KOPT-K1 (cell line): ENCODE measurements around the gene GPHN.

Experiments used
- H3K27ac ChIP-seq: fragments of 200-600 bp; sonication (generic); 2 replicates; pipeline ENCODE4 v1.5.1; 2016; ENCODE audit warnings: antibody characterized with exemption, mild to moderate bottlenecking, low read depth, low read length; ENCODE audit not compliant: poor library complexity, severe bottlenecking
- H3K36me3 ChIP-seq: fragments of 200-600 bp; sonication (generic); 2 replicates; pipeline ENCODE4 v1.5.1; 2017; ENCODE audit warnings: antibody characterized with exemption, mild to moderate bottlenecking, low read length, moderate library complexity; ENCODE audit not compliant: insufficient read depth
- H3K9me3 ChIP-seq: fragments of 200-600 bp; sonication (generic); 2 replicates; pipeline ENCODE4 v1.5.1; 2017; ENCODE audit warnings: antibody characterized with exemption, low read length, mild to moderate bottlenecking; ENCODE audit not compliant: insufficient read depth, poor library complexity, severe bottlenecking

Gene GPHN

DNA sequence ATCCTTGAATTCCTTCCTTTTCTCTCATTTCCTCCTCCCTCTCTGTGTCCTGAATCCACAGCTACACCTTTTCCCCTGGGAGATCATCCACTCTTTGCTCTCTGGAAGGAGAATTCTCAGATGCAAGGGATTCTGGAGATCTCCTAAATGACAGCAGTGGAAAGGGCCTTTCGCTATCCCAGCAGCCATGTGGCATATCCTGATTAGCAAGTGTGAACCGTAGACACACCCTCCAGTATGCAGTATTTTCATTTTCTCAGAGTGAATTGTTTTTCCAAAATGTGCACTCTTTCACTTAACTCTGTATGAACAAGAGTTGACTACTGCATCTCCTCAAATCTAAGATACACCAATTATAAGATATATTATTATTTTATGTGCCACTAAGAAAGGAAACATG is 687.3 kb downstream of the GPHN start:
- H3K36me3 ChIP-seq, result no peaks in the 10 kb centered on the region
- H3K27ac ChIP-seq, result no peak overlapping the region
- no peaks in the 10 kb centered on the region for H3K9me3 ChIP-seq

DNA sequence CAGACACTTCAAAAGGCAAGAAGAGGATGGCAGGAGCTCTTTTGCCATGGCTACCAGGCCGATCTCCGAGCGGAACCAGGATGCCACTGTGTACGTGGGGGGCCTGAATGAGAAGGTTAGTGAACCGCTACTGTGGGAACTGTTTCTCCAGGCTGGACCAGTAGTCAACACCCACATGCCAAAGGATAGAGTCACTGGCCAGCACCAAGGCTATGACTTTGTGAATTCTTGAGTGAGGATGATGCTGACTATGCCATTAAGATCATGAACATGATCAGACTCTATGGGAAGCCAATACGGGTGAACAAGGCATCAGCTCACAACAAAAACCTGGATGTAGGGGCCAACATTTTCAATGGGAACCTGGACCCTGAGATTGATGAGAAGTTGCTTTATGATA is 691.1 kb downstream of the GPHN start:
- H3K27ac ChIP-seq, result no peak overlapping the region
- H3K36me3 ChIP-seq, result no peaks in the 10 kb centered on the region
- no peaks in the 10 kb centered on the region for H3K9me3 ChIP-seq

DNA sequence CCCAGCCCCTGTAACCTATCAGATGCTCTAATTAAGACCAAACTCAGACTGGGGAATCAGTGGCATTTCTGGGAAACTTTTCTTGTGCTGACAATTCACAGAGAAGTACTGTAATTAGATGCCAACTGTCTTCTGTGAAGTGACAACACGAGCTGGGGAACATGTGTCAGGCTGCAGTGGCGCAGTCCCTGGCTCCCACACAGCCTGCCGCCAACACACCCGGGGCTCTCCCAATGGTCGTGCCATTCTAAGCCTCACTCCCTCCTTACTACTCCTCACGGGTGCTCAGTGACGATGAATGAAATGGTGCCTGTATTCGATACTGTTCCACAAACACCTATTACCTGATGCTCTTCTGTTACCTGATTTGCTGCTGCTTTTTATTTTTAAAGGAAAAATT is 699.9 kb downstream of the GPHN start:
- H3K9me3 ChIP-seq, result no peaks in the 10 kb centered on the region
- H3K27ac ChIP-seq, result no peak overlapping the region
- H3K36me3 ChIP-seq, result no peaks in the 10 kb centered on the region

DNA sequence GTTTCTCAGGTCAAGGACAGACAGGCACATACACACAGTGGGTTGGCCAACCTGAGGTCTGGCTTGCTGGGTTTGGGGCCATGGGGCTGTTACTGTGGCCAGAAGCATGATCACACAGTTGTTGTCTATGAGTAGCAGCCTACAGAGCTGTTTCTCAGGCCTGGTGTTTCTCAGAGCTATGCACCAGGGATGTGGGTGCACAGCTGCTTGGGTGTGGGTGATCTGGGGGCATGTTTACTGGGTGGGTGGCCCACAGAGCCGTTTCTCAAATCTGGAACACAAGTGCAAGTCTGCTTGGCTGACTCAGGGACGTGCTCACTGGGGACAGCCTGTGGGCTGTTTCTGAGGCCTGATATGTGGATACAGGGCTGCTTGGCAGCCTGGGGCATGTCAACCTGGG is 710.2 kb downstream of the GPHN start:
- Histone ChIP-seq H3K27ac (no peak overlapping the region), H3K36me3 (no peaks in the 10 kb centered on the region), H3K9me3 (no peaks in the 10 kb centered on the region)

DNA sequence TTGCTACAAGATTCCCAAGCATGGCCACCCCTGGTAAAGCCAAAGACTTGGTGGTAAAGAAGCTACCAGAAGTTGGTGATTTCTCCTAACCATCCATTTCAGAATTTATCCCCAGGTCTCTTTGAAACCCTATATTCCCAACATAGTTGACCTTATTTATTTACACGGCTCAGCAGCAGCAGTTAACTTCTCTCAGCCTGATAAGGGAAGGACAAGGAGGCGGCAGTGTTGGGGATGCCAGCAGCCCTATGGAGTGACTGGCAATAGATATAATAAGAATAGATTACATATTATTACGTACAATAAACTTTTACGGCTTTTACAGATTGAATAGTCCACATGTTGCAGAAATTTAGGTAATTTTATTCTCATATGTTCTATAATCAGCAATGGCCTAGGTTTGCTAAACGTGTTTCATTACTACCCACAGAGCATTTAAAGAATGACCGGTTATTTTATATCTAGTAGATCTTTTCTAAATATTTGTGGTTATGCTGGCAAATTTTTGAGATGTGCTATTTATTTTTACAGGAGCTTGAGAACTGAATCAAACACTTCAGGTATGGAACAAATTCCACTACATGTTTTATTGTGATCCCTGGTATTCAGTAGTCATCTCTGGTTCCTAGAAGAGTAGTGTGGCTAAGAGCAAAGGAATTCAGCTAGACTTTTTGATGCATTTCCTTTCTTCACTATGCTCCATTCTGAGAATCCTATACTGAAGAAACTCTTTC is 713.5 kb downstream of the GPHN start:
- no peak overlapping the region for H3K27ac ChIP-seq
- no peaks in the 10 kb centered on the region for H3K9me3 ChIP-seq
- no peaks in the 10 kb centered on the region for H3K36me3 ChIP-seq

DNA sequence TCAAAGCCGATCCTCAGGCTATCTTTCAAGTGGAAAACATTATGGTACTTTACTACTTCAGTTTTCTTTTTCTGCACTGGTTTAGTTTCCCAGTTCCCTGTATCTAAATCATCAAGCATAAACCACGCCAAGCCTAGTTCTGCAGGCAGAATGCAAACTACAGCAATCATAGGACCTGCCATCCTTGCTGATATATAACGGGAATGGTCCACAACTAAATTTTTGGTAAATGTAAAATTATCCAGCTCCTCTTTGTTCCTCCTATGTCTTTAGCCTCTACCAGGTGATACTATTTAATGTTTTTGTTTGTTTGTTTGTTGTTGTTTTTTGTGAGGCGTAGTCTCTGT is 714.0 kb downstream of the GPHN start:
- no peaks in the 10 kb centered on the region for H3K36me3 ChIP-seq
- no peak overlapping the region for H3K27ac ChIP-seq
- no peaks in the 10 kb centered on the region for H3K9me3 ChIP-seq

DNA sequence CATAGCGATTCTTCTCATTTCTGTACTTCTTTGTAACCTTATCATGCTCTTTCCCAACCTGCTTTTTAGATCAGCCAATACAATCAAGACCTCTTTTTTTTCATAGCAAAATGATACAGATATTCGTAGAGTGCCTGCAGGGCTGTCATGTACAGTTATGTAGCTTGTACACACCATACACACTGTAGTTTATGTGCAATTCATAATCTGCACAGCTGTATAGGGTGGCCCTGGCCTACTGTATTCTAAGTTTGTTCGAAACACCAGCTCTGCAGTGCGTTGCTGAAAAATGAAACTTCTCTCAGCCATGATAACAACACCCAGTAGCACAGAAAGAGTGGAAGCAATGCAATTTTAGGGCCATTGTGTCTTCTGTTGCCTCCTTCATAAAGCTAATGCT is 717.6 kb downstream of the GPHN start:
- Histone ChIP-seq H3K9me3 (no peaks in the 10 kb centered on the region), H3K36me3 (no peaks in the 10 kb centered on the region), H3K27ac (no peak overlapping the region)

DNA sequence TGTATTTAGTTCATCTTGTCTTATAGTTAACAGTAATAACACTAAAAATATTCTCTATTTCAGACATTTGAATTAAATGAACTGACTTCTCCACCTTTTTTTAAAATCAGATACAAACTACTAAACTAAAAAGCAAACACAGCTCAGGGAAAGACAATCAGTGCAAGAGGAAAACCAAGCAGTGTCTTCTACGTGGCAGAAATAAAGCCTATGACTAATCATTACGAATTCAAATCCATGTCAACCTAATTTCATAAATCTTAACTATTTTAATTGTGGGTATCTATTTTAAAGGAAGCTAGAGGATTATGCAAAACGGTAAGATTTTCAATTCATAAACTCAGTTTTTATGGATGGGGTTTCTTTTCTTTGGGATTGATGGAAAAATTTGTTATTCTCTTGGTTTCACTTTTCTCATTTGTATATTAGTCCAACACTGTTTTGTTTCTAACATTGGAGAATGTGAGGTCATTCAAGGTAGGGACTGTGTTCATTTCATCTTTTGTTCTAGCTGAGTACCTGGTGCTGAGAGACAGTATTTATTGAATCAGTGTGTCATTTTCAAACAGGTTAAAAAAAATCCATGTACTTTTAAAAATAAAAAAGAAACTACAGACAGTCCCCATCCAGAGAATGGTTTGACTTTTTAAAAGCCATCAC is 720.5 kb downstream of the GPHN start:
- no peaks in the 10 kb centered on the region for H3K9me3 ChIP-seq
- H3K36me3 ChIP-seq, result no peaks in the 10 kb centered on the region
- H3K27ac ChIP-seq, result no peak overlapping the region
